MCF 10A (cell line): Measurements from ENCODE around the gene PARP6. TPM values are rescaled to one million over a fixed set of nuclear protein-coding genes. Genes with fewer than 3 reads are reported as not detected.

Source experiments
- BruUV-seq: library from RNA; stranded (reverse); fragments of 400-500 nt; replicated peaks from 2 replicates; lab custom pipeline; 2021; lab: Mats Ljungman, UMichigan
- CTCF ChIA-PET: fragments of 300-600 bp; sonication (Branson Sonifier 250); formaldehyde crosslinking; extraction: SDS; loops from one replicate; lab custom pipeline; 2021; ENCODE audit warnings: antibody characterized with exemption, inconsistent platforms; lab: Yijun Ruan, JAX
- POLR2A ChIA-PET: fragments of 300-600, 350-650 bp; sonication (Branson Sonifier 250); formaldehyde crosslinking; extraction: SDS; loops from one replicate; lab custom pipeline; 2020; ENCODE audit warnings: antibody characterized with exemption, inconsistent platforms; lab: Yijun Ruan, JAX
- DNase-seq: peaks from one replicate; pipeline ENCODE4 v3.0.0-alpha.2; 2018; ENCODE audit not compliant: unreplicated experiment
- H3K27ac Mint-ChIP-seq: one replicate; pipeline ENCODE4 v1.8.0; 2022; ENCODE audit warnings: mild to moderate bottlenecking, low read depth, mixed read lengths; ENCODE audit not compliant: unreplicated experiment
- H3K27me3 Mint-ChIP-seq: one replicate; pipeline ENCODE4 v1.8.0; 2022; ENCODE audit warnings: mixed read lengths; ENCODE audit not compliant: insufficient read depth, unreplicated experiment
- H3K36me3 Mint-ChIP-seq: one replicate; pipeline ENCODE4 v1.8.0; 2022; ENCODE audit warnings: mild to moderate bottlenecking, moderate library complexity, mixed read lengths; ENCODE audit not compliant: insufficient read depth, unreplicated experiment
- H3K4me1 Mint-ChIP-seq: one replicate; pipeline ENCODE4 v1.8.0; 2022; ENCODE audit warnings: mixed read lengths; ENCODE audit not compliant: insufficient read depth, unreplicated experiment
- H3K4me3 Mint-ChIP-seq: one replicate; pipeline ENCODE4 v1.8.0; 2022; ENCODE audit warnings: mild to moderate bottlenecking, moderate library complexity, mixed read lengths; ENCODE audit not compliant: unreplicated experiment
- H3K9me3 Mint-ChIP-seq: one replicate; pipeline ENCODE4 v1.8.0; 2022; ENCODE audit warnings: mixed read lengths; ENCODE audit not compliant: unreplicated experiment
- CTCF ChIP-seq: fragments of 200-600 bp; IDR thresholded peaks from one replicate; pipeline ENCODE4 v1.8.0; 2022; ENCODE audit warnings: antibody characterized with exemption, mild to moderate bottlenecking; ENCODE audit not compliant: unreplicated experiment
- intact Hi-C: fragments of 100-400 bp; cut with micrococcal nuclease; formaldehyde crosslinking; loops from 2 replicates; pipeline ENCODE4 v1.14.1; 2022
- total RNA-seq: library from RNA; stranded (reverse); gene quantifications from 2 replicates; pipeline ENCODE4 v1.2.3, GENCODE V29; 2022

Gene PARP6
- total RNA-seq, 1 experiment from 2014 or later, result 117 TPM

DNA sequence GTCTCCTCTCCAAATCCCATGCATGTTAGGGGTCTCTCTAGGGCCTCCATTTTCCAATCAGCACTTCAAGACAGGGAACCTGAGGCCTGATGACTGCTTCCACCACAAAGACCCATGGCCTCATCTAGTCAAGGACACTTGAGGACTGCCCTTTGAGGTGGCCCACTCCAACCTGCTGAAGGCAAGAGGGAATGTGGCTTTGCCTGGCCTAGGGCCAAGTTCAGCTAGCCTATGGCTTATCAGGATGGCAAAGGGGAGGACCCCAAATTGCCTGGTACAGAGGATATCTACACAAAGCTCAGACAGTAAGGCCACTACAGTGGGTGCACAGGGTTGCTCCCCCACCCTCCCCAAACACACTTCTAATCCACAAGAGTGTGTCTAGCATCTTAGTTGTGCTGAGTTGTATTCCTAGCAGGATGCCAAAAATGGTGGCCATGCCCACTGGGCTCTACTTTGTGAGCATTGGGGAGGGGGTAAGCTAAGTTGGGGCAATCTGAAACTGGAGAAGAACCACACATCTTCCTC is 64.7 kb downstream of the PARP6 start:
- BruUV-seq, result no TSS peak
- peaks cover 21% of the 10 kb centered on the region for H3K4me1 Mint-ChIP-seq
- H3K27ac Mint-ChIP-seq, result no peak overlapping the region
- POLR2A ChIA-PET, result interaction anchor here (0.7 to 9.7 kb wide), 5 partner anchors 9 to 266 kb away, joined by 3 to 76 read pairs (median 3); partner anchors contain the start of gene PKM
- H3K36me3 Mint-ChIP-seq, result peaks cover 100% of the 10 kb centered on the region
- intact Hi-C loops, result no loop called here
- H3K27me3 Mint-ChIP-seq, result no peaks in the 10 kb centered on the region
- TF ChIP-seq CTCF, result no peak
- no peaks in the 10 kb centered on the region for H3K9me3 Mint-ChIP-seq
- H3K4me3 Mint-ChIP-seq, result no peak overlapping the region
- CTCF ChIA-PET, result interaction anchor here (1.3 kb wide), 1 partner anchor 19 kb away, joined by 3 read pairs; no protein-coding TSS in a partner anchor
- no peak for DNase-seq

DNA sequence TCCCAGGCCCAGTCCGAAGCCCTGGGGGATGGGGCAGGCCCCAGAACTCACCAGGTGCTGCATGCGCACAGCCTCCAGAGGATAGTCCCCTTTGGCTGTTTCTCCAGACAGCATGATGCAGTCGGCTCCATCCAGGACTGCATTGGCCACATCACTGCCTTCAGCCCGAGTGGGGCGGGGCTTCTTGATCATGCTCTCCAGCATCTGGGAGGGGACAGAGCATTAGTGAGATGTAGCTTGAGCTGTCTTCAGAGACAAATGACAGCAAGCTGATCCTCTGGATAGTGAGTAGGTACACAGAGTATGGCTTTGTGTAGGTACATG is 65.7 kb downstream of the PARP6 start:
- POLR2A ChIA-PET, result interaction anchor here (0.6 to 9.7 kb wide), 4 partner anchors 16 to 615 kb away, joined by 5 to 76 read pairs (median 8); partner anchors contain the start of genes HEXA and PKM
- no peak for DNase-seq
- peaks cover 100% of the 10 kb centered on the region for H3K36me3 Mint-ChIP-seq
- H3K4me1 Mint-ChIP-seq, result peaks cover 23% of the 10 kb centered on the region
- H3K4me3 Mint-ChIP-seq, result no peak overlapping the region
- TF ChIP-seq CTCF, result no peak
- H3K27ac Mint-ChIP-seq, result no peak overlapping the region
- CTCF ChIA-PET, result no interaction called here
- H3K27me3 Mint-ChIP-seq, result no peaks in the 10 kb centered on the region
- intact Hi-C loops, result no loop called here
- no peaks in the 10 kb centered on the region for H3K9me3 Mint-ChIP-seq
- no TSS peak for BruUV-seq

- no peak for TF ChIP-seq CTCF
- Mint-ChIP-seq H3K9me3 (no peaks in the 10 kb centered on the region), H3K27me3 (no peaks in the 10 kb centered on the region), H3K4me1 (peaks cover 23% of the 10 kb centered on the region), H3K4me3 (no peak overlapping the region), H3K36me3 (peaks cover 100% of the 10 kb centered on the region), H3K27ac (no peak overlapping the region)
- ChIA-PET CTCF (no interaction called here), POLR2A (interaction anchor here (0.6 to 9.7 kb wide), 8 partner anchors 10 to 615 kb away, joined by 3 to 76 read pairs (median 4); partner anchors contain the start of genes HEXA and PKM)
- intact Hi-C loops, result no loop called here
- DNase-seq, result no peak
- no TSS peak for BruUV-seq
These were observed 66.3 kb downstream of the PARP6 start for GRCh38 chr15:72205896-72206676.

DNA sequence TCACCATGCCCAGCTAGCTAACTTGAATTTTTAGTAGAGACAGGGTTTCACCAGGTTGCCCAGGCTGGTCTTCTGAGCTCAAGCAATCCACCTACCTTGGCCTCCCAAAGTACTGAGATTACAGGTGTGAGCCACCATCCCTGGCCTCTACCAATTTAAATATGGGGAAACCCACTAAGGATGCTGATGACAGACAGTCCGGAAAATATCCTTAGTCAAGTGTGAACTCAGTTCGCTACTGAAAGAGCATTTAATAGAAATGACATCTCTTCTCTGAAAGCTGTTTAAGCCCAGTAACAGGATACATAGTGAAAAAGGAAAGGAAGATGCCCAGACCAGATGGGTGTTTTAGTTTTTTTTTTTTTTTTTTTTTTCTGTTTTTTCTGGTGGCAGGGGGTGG is 67.1 kb downstream of the PARP6 start:
- DNase-seq, result no peak
- H3K4me3 Mint-ChIP-seq, result no peak overlapping the region
- H3K27me3 Mint-ChIP-seq, result no peaks in the 10 kb centered on the region
- CTCF ChIA-PET, result interaction anchor here (0.6 kb wide), 1 partner anchor 12 kb away, joined by 4 read pairs; no protein-coding TSS in a partner anchor
- BruUV-seq, result TSS peak; percentile 5
- intact Hi-C loops, result no loop called here
- no peak for TF ChIP-seq CTCF
- H3K9me3 Mint-ChIP-seq, result no peaks in the 10 kb centered on the region
- POLR2A ChIA-PET, result interaction anchor here (0.7 to 9.7 kb wide), 5 partner anchors 11 to 272 kb away, joined by 3 to 76 read pairs (median 3); partner anchors contain the start of gene PKM
- H3K4me1 Mint-ChIP-seq, result peaks cover 23% of the 10 kb centered on the region
- H3K27ac Mint-ChIP-seq, result peak overlapping the region; percentile 64
- H3K36me3 Mint-ChIP-seq, result peaks cover 100% of the 10 kb centered on the region
